CD4-positive, alpha-beta T cell treated with Interleukin-2 at 100 ng/mL for 4 hours (primary cell): ENCODE measurements around the gene CPN2.
A peak's percentile ranks its signal among the peaks of the same experiment; 100 is the strongest.

Experiments used
- DNase-seq: peaks from one replicate; pipeline ENCODE4 v3.0.0-alpha.2; 2020; ENCODE audit warnings: low spot score

CPN2 gene

GRCh38 chr3:194351080-194351672 is at the start of gene CPN2:
Gene CPN2, minus strand, starts transcription at chr3:194351328. Its CDS starts 8,626 bp downstream, at chr3:194342702.
- no peak for DNase-seq

- no peak for DNase-seq
These were observed 48.8 kb upstream of the CPN2 start for GRCh38 chr3:194399874-194400411.

GRCh38 chr3:194399166-194399565 is 48.0 kb upstream of the CPN2 start, which contains the start of gene GP5:
Gene GP5, minus strand, starts transcription at chr3:194399266. Its CDS starts 984 bp downstream, at chr3:194398282.
- DNase-seq: no peak

GRCh38 chr3:194397757-194398312 is 46.7 kb upstream of the CPN2 start:
- peak; percentile 21 for DNase-seq

- peak; percentile 17 for DNase-seq
These were observed 46.0 kb upstream of the CPN2 start for GRCh38 chr3:194396859-194397756.

- DNase-seq: no peak
These were observed 45.4 kb upstream of the CPN2 start for GRCh38 chr3:194396539-194396858.

- DNase-seq: peak; percentile 63
These were observed 44.8 kb upstream of the CPN2 start for GRCh38 chr3:194395778-194396538.

GRCh38 chr3:194395212-194395611 is 44.1 kb upstream of the CPN2 start:
- DNase-seq: no peak

- no peak for DNase-seq
These were observed 41.4 kb upstream of the CPN2 start for GRCh38 chr3:194392576-194392975.

GRCh38 chr3:194390835-194391234 is 39.7 kb upstream of the CPN2 start:
- DNase-seq: no peak

- DNase-seq: no peak
These were observed 38.1 kb upstream of the CPN2 start for GRCh38 chr3:194389269-194389668.

- DNase-seq: no peak
These were observed 36.8 kb upstream of the CPN2 start for GRCh38 chr3:194387926-194388418.

- no peak for DNase-seq
These were observed 36.1 kb upstream of the CPN2 start for GRCh38 chr3:194387276-194387675.

- DNase-seq: no peak
These were observed 35.5 kb upstream of the CPN2 start for GRCh38 chr3:194386648-194387047.

- DNase-seq: no peak
These were observed 34.9 kb upstream of the CPN2 start for GRCh38 chr3:194386066-194386465.

GRCh38 chr3:194384569-194385001 is 33.5 kb upstream of the CPN2 start:
- DNase-seq: no peak

- DNase-seq: no peak
These were observed 33.0 kb upstream of the CPN2 start for GRCh38 chr3:194384156-194384555.

GRCh38 chr3:194383276-194383940 is 32.3 kb upstream of the CPN2 start:
- no peak for DNase-seq

GRCh38 chr3:194382892-194383223 is 31.7 kb upstream of the CPN2 start:
- no peak for DNase-seq

- DNase-seq: no peak
These were observed 31.2 kb upstream of the CPN2 start for GRCh38 chr3:194382196-194382891.

GRCh38 chr3:194381460-194381875 is 30.3 kb upstream of the CPN2 start:
- no peak for DNase-seq
